OCI-LY3 (cell line): ENCODE results near the gene RAMP1.

Experiments used
- CTCF ChIP-seq: fragments of 200-600, 300-600 bp; sonication (generic); IDR thresholded peaks from 2 replicates; pipeline ENCODE4 v1.5.1; 2014; ENCODE audit warnings: antibody characterized with exemption, low read length, low read depth
- EZH2phosphoT487 ChIP-seq: fragments of 200-600 bp; shearing (Covaris generic); IDR thresholded peaks from 2 replicates; pipeline ENCODE4 v1.6.1; 2018; ENCODE audit warnings: antibody characterized with exemption, mixed run types, low read depth

GRCh38 chr2:237879991-237880560 lies 20.7 kb downstream of the RAMP1 start:
- TF ChIP-seq CTCF (no peak), EZH2phosphoT487 (no peak)
